Endothelial cell of umbilical vein (primary cell): ENCODE measurements around the gene VSX2. TPM values are rescaled to one million over a fixed set of nuclear protein-coding genes. Genes with fewer than 3 reads are reported as not detected.

Source experiments
- BruUV-seq: library from RNA; stranded (reverse); fragments of 400-500 nt; replicated peaks from 2 replicates; lab custom pipeline; 2021; lab: Mats Ljungman, UMichigan
- CTCF ChIA-PET: fragments of 300-600, 350-600 bp; sonication (Branson Sonifier 250); formaldehyde crosslinking; loops from one replicate; lab custom pipeline; 2021; ENCODE audit warnings: antibody characterized with exemption, inconsistent platforms; lab: Charles Lee
- POLR2A ChIA-PET: fragments of 300-600, 350-600 bp; sonication (Branson Sonifier 250); formaldehyde crosslinking; loops from one replicate; lab custom pipeline; 2021; ENCODE audit warnings: antibody characterized with exemption, inconsistent platforms; lab: Charles Lee
- DNase-seq: peaks from one replicate; pipeline ENCODE4 v3.0.0-alpha.2; 2011; ENCODE audit warnings: low read depth, low spot score
- FAIRE-seq: peaks from 2 replicates; lab custom pipeline; 2011; peaks lifted over from hg19 to GRCh38; lab: Jason Lieb, UNC
- H2AFZ ChIP-seq: 2 replicates; pipeline ENCODE4 v1.6.0; 2012; ENCODE audit warnings: low read depth, low read length, control low read depth, inconsistent platforms
- H3K27ac ChIP-seq: 2 replicates; pipeline ENCODE4 v1.5.1; 2011; ENCODE audit warnings: low read depth, mild to moderate bottlenecking, control low read depth, low read length, moderate library complexity; ENCODE audit not compliant: insufficient read depth
- H3K27me3 ChIP-seq, 2 experiments: 2 replicates each; pipeline versions ENCODE4 v1.6.0 to v1.6.1; 2011; ENCODE audit warnings: low read length in 2 of 2, mixed read lengths in 1 of 2; ENCODE audit not compliant: control insufficient read depth in 2 of 2, insufficient read depth in 2 of 2
- H3K36me3 ChIP-seq, 2 experiments: 2 replicates in 1 of 2; 3 replicates in 1 of 2; pipeline ENCODE4 v1.5.1; 2011; ENCODE audit warnings: low read length in 2 of 2, mild to moderate bottlenecking in 1 of 2, moderate library complexity in 1 of 2; ENCODE audit not compliant: control insufficient read depth in 2 of 2, insufficient read depth in 2 of 2; ENCODE audit errors: extremely low read depth in 1 of 2
- H3K4me1 ChIP-seq: 3 replicates; pipeline ENCODE4 v1.5.1; 2011; ENCODE audit warnings: mild to moderate bottlenecking, low read length; ENCODE audit not compliant: control insufficient read depth, insufficient read depth; ENCODE audit errors: extremely low read depth
- H3K4me2 ChIP-seq: 2 replicates; pipeline ENCODE4 v1.6.1; 2011; ENCODE audit warnings: low read length, control low read depth, mixed read lengths; ENCODE audit not compliant: insufficient read depth
- H3K4me3 ChIP-seq, 3 experiments: fragments of 200-600 bp in 1 of 3; sonication (generic), shearing (Covaris generic) in 1 of 3; replicated peaks in 1 of 3; 2 replicates each; pipeline ENCODE4 v1.5.1; 2011 to 2016; ENCODE audit warnings: control low read depth in 3 of 3, low read length in 3 of 3, mild to moderate bottlenecking in 2 of 3, inconsistent platforms in 1 of 3, low read depth in 1 of 3, moderate library complexity in 1 of 3; ENCODE audit not compliant: insufficient read depth in 1 of 3
- H3K79me2 ChIP-seq: 2 replicates; pipeline ENCODE4 v1.6.0; 2012; ENCODE audit warnings: low read length, inconsistent platforms; ENCODE audit not compliant: control insufficient read depth, insufficient read depth
- H3K9ac ChIP-seq: replicated peaks from 2 replicates; pipeline ENCODE3; 2011; ENCODE audit warnings: low read length, control low read depth; ENCODE audit not compliant: insufficient read depth; ENCODE audit errors: extremely low read depth
- H3K9me1 ChIP-seq: replicated peaks from 3 replicates; pipeline ENCODE4 v1.6.0; 2011; ENCODE audit warnings: mild to moderate bottlenecking, low read length; ENCODE audit not compliant: control insufficient read depth, insufficient read depth; ENCODE audit errors: extremely low read depth
- H3K9me3 ChIP-seq: replicated peaks from 2 replicates; pipeline ENCODE4 v1.5.1; 2012; ENCODE audit warnings: low read length, inconsistent platforms; ENCODE audit not compliant: control insufficient read depth, insufficient read depth
- H4K20me1 ChIP-seq: replicated peaks from 2 replicates; pipeline ENCODE3; 2011; ENCODE audit warnings: mild to moderate bottlenecking, low read length; ENCODE audit not compliant: control insufficient read depth, insufficient read depth; ENCODE audit errors: extremely low read depth
- EZH2 ChIP-seq: IDR thresholded peaks from 2 replicates; pipeline ENCODE4 v1.6.1; 2012; ENCODE audit warnings: borderline replicate concordance, low read depth, mild to moderate bottlenecking, moderate library complexity, low read length, inconsistent platforms; ENCODE audit not compliant: severe bottlenecking
- FOS ChIP-seq: IDR thresholded peaks from 2 replicates; pipeline ENCODE4 v1.6.1; 2011; ENCODE audit warnings: mild to moderate bottlenecking, low read length, moderate library complexity, borderline replicate concordance; ENCODE audit not compliant: insufficient read depth
- GATA2 ChIP-seq: IDR thresholded peaks from 2 replicates; pipeline ENCODE4 v1.7.0; 2011; ENCODE audit warnings: low read depth, mild to moderate bottlenecking, moderate library complexity, mixed read lengths, low read length; ENCODE audit not compliant: insufficient read length, insufficient read depth
- JUN ChIP-seq: IDR thresholded peaks from 2 replicates; pipeline ENCODE4 v1.6.1; 2011; ENCODE audit warnings: borderline replicate concordance, low read depth; ENCODE audit not compliant: insufficient read length, insufficient read depth
- MAX ChIP-seq: IDR thresholded peaks from 2 replicates; pipeline ENCODE4 v1.6.1; 2011; ENCODE audit not compliant: insufficient read depth, insufficient read length
- MYC ChIP-seq: IDR thresholded peaks from one replicate; pipeline ENCODE4 v1.6.1; 2011; ENCODE audit warnings: mild to moderate bottlenecking, low read depth, low read length
- POLR2A ChIP-seq: IDR thresholded peaks from 2 replicates; pipeline ENCODE4 v1.6.1; 2012; ENCODE audit warnings: low read depth, mild to moderate bottlenecking, control low read depth, low read length
- POLR2AphosphoS5 ChIP-seq: IDR thresholded peaks from 2 replicates; pipeline ENCODE4 v1.6.1; 2012; ENCODE audit warnings: low read depth, mild to moderate bottlenecking, control low read depth, low read length, moderate library complexity; ENCODE audit not compliant: insufficient read depth
- dilution Hi-C: fragments of 300-500 bp; cut with MboI; formaldehyde crosslinking; loops from one replicate; pipeline ENCODE4 v1.15.0; 2019; ENCODE audit warnings: low sequenced_read_pairs; ENCODE audit not compliant: extremely low pct_ligation_motif_present
- intact Hi-C: fragments of 100-400 bp; cut with micrococcal nuclease; formaldehyde crosslinking; loops from one replicate; pipeline ENCODE4 v1.10.0; 2022
- polyA plus RNA-seq, 4 experiments: library from polyadenylated mRNA; depleted of rRNA in 3 of 4; stranded (reverse) in 3 of 4; unstranded in 1 of 4; fragments of >200 nt; gene quantifications; 2 replicates each; pipeline versions ENCODE4 v1.2.1 to v1.2.3, GENCODE V29; 2011 to 2012; ENCODE audit warnings: missing spikeins in 1 of 4
- total RNA-seq: library from RNA; stranded (reverse); gene quantifications from 2 replicates; pipeline ENCODE4 v1.2.3, GENCODE V29; 2021
- TF ChIP-seq, protein P1 (sequence below), 2 donors: IDR thresholded peaks; 1 replicate in 1 of 2; 2 replicates in 1 of 2; pipeline ENCODE4 v1.5.1; 2011; ENCODE audit warnings: low read length in 2 of 2, mild to moderate bottlenecking in 2 of 2, moderate library complexity in 2 of 2, control low read depth in 1 of 2, inconsistent platforms in 1 of 2, low read depth in 1 of 2; ENCODE audit not compliant: insufficient read depth in 1 of 2; ENCODE audit errors: extremely low read depth in 1 of 2

The VSX2 gene
- total and polyA plus RNA-seq, 2 donors (not counting 3 experiments of a cell fraction or from before 2014, with no cell fraction given) = not detected

GRCh38 chr14:74278080-74278479, 38.8 kb downstream of the VSX2 start:
- Histone ChIP-seq H2AFZ (no peak overlapping the region), H3K4me2 (no peak overlapping the region), H3K9me1 (no peaks in the 10 kb centered on the region), H3K9me3 (no peaks in the 10 kb centered on the region), H3K4me1 (no peaks in the 10 kb centered on the region), H3K79me2 (no peaks in the 10 kb centered on the region), H3K27ac (no peak overlapping the region), H4K20me1 (no peaks in the 10 kb centered on the region), H3K4me3 (no peak overlapping the region), H3K27me3 (no peaks in the 10 kb centered on the region), H3K9ac (no peak overlapping the region), H3K36me3 (no peaks in the 10 kb centered on the region)
- no peak for FAIRE-seq
- ChIA-PET POLR2A (no interaction called here), CTCF (interaction anchor here (0.9 to 2.9 kb wide), 9 partner anchors 9 to 182 kb away, joined by 3 to 12 read pairs (median 5); partner anchors contain the start of gene ABCD4)
- intact Hi-C loops = no loop called here
- DNase-seq = no peak
- BruUV-seq = no TSS peak
- TF ChIP-seq EZH2 = no peak
- TF ChIP-seq POLR2AphosphoS5 = no peak
- dilution Hi-C loops = no loop called here

- H3K27me3 ChIP-seq = no peaks in the 10 kb centered on the region
- intact Hi-C loops = no loop called here
- no peaks in the 10 kb centered on the region for H3K9me1 ChIP-seq
- dilution Hi-C loops = no loop called here
- no peak for FAIRE-seq
- no peak overlapping the region for H2AFZ ChIP-seq
- no peaks in the 10 kb centered on the region for H4K20me1 ChIP-seq
- peaks cover 6 to 14% of the 10 kb centered on the region in 2 experiments for H3K36me3 ChIP-seq
- no peak for DNase-seq
- no peak overlapping the region for H3K9ac ChIP-seq
- BruUV-seq = no TSS peak
- ChIA-PET CTCF (interaction anchor here (0.9 to 2.0 kb wide), 5 partner anchors 10 to 25 kb away, joined by 3 to 6 read pairs (median 4); no protein-coding TSS in a partner anchor), POLR2A (no interaction called here)
- no peaks in the 10 kb centered on the region for H3K9me3 ChIP-seq
- TF ChIP-seq MYC = no peak
- TF ChIP-seq POLR2AphosphoS5 = no peak
- no peak for TF ChIP-seq POLR2A
- TF ChIP-seq EZH2 = no peak
- TF ChIP-seq JUN = no peak
- TF ChIP-seq FOS = no peak
- TF ChIP-seq GATA2 = no peak
- TF ChIP-seq, protein P1, sequence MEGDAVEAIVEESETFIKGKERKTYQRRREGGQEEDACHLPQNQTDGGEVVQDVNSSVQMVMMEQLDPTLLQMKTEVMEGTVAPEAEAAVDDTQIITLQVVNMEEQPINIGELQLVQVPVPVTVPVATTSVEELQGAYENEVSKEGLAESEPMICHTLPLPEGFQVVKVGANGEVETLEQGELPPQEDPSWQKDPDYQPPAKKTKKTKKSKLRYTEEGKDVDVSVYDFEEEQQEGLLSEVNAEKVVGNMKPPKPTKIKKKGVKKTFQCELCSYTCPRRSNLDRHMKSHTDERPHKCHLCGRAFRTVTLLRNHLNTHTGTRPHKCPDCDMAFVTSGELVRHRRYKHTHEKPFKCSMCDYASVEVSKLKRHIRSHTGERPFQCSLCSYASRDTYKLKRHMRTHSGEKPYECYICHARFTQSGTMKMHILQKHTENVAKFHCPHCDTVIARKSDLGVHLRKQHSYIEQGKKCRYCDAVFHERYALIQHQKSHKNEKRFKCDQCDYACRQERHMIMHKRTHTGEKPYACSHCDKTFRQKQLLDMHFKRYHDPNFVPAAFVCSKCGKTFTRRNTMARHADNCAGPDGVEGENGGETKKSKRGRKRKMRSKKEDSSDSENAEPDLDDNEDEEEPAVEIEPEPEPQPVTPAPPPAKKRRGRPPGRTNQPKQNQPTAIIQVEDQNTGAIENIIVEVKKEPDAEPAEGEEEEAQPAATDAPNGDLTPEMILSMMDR (IDR thresholded peaks at IDR 0.05; ENCODE audit: extremely low read depth in 1 of 2, insufficient read depth in 1 of 2, low read depth in 1 of 2, low read length in 2 of 2) = no peak
- TF ChIP-seq MAX = no peak
- no peaks in the 10 kb centered on the region for H3K79me2 ChIP-seq
- H3K27ac ChIP-seq = no peak overlapping the region
- no peak overlapping the region for H3K4me2 ChIP-seq
- no peak overlapping the region for H3K4me3 ChIP-seq
- no peaks in the 10 kb centered on the region for H3K4me1 ChIP-seq
Measured at GRCh38 chr14:74281069-74281468, 41.8 kb downstream of the VSX2 start.
